Activated CD8-positive, alpha-beta memory T cell treated with anti-CD3 and anti-CD28 coated beads, Interleukin-2, amount 50 U/mL, for 48 hours (primary cell): ENCODE measurements around the gene HOXA4.

ENCODE experiments used
- DNase-seq: peaks from one replicate; pipeline ENCODE4 v3.0.0-alpha.2; 2020

Gene HOXA4

GRCh38 chr7:27146491-27147198, 16.1 kb upstream of the HOXA4 start:
- no peak for DNase-seq

GRCh38 chr7:27145914-27146412, 15.4 kb upstream of the HOXA4 start:
- no peak for DNase-seq

GRCh38 chr7:27145165-27145913, 14.8 kb upstream of the HOXA4 start:
- DNase-seq: no peak

- no peak for DNase-seq
Measured at GRCh38 chr7:27144781-27145164, 14.2 kb upstream of the HOXA4 start.

- peak; percentile 22 for DNase-seq
Measured at GRCh38 chr7:27143950-27144780, 13.6 kb upstream of the HOXA4 start.

GRCh38 chr7:27143023-27143949, 12.7 kb upstream of the HOXA4 start, which contains the start of gene HOXA5:
HOXA5 (minus strand) TSS chr7:27143681; CDS start chr7:27143607, 74 bp downstream.
- DNase-seq: no peak

GRCh38 chr7:27142580-27143022, 12.0 kb upstream of the HOXA4 start:
- peak; percentile 42 for DNase-seq

GRCh38 chr7:27141923-27142579, 11.5 kb upstream of the HOXA4 start:
- DNase-seq: peak; percentile 32

- DNase-seq: no peak
Measured at GRCh38 chr7:27141137-27141922, 10.8 kb upstream of the HOXA4 start.

- peak; percentile 23 for DNase-seq
Measured at GRCh38 chr7:27140126-27140857, 9.7 kb upstream of the HOXA4 start.

GRCh38 chr7:27139334-27140125, 9.0 kb upstream of the HOXA4 start:
- peak; percentile 34 for DNase-seq

- no peak for DNase-seq
Measured at GRCh38 chr7:27138985-27139333, 8.4 kb upstream of the HOXA4 start.

- DNase-seq: no peak
Measured at GRCh38 chr7:27138472-27138871, 7.9 kb upstream of the HOXA4 start.

- DNase-seq: no peak
Measured at GRCh38 chr7:27137640-27138315, 7.2 kb upstream of the HOXA4 start.

GRCh38 chr7:27134392-27134791, 3.8 kb upstream of the HOXA4 start:
- DNase-seq: no peak

GRCh38 chr7:27133409-27134231, 3.1 kb upstream of the HOXA4 start:
- DNase-seq: no peak

- no peak for DNase-seq
Measured at GRCh38 chr7:27132978-27133377, 2.4 kb upstream of the HOXA4 start.

- no peak for DNase-seq
Measured at GRCh38 chr7:27132214-27132613, 1.7 kb upstream of the HOXA4 start.
